NT2/D1 (cell line): Measurements from ENCODE around the gene MIP.

Source experiments
- SUZ12 ChIP-seq: IDR thresholded peaks from 2 replicates; pipeline ENCODE4 v1.6.1; 2011; ENCODE audit not compliant: insufficient read length, insufficient read depth; ENCODE audit errors: extremely low read depth
- ZNF274 ChIP-seq: IDR thresholded peaks from 2 replicates; pipeline ENCODE4 v1.6.1; 2011; ENCODE audit warnings: mild to moderate bottlenecking, low read depth, low read length

- TF ChIP-seq SUZ12 (no peak), ZNF274 (no peak)
Measured at GRCh38 chr12:56449622-56449984, 4.9 kb downstream of the MIP start.
